HepG2 (cell line): ENCODE results near the gene ZBTB32.

Source experiments
- CHD2 ChIP-seq: IDR thresholded peaks from 2 replicates; pipeline ENCODE4 v1.6.1; 2011; ENCODE audit warnings: low read depth, low read length, improper control_type of control experiment
- CTCF ChIP-seq: sonication (generic); formaldehyde crosslinking; IDR thresholded peaks from 2 replicates; pipeline ENCODE4 v1.5.0; 2020; ENCODE audit warnings: mild to moderate bottlenecking, missing genetic modification reagents, moderate library complexity
- EZH2 ChIP-seq: conservative IDR thresholded peaks from 2 replicates; pipeline ENCODE4 v1.6.1; 2012; ENCODE audit warnings: mild to moderate bottlenecking, low read depth, low read length, moderate library complexity
- FOXP1 ChIP-seq, 2 experiments: fragments of 450-650 bp in 1 of 2; IDR thresholded peaks; 2 replicates each; pipeline ENCODE4 v1.6.1; 2017 to 2018; ENCODE audit warnings: antibody characterized with exemption in 1 of 2
- GABPA ChIP-seq, 2 experiments: IDR thresholded peaks; 2 replicates each; pipeline ENCODE4 v1.6.1; 2011 to 2016; ENCODE audit warnings: low read depth in 2 of 2, low read length in 1 of 2, missing biosample characterization in 1 of 2, missing genetic modification characterization in 1 of 2
- POLR2A ChIP-seq, 2 experiments: IDR thresholded peaks; 2 replicates each; pipeline ENCODE4 v1.6.1; 2011; ENCODE audit warnings: low read depth in 2 of 2, low read length in 2 of 2, mild to moderate bottlenecking in 1 of 2, moderate library complexity in 1 of 2; ENCODE audit not compliant: insufficient read depth in 1 of 2
- PRMT3 ChIP-seq: sonication (generic); formaldehyde crosslinking; IDR thresholded peaks from 2 replicates; pipeline ENCODE4 v1.8.1; 2022; ENCODE audit warnings: low read depth, mild to moderate bottlenecking, moderate library complexity, missing genetic modification reagents, borderline replicate concordance
- SIN3A ChIP-seq: IDR thresholded peaks from 2 replicates; pipeline ENCODE4 v1.6.1; 2011; ENCODE audit warnings: low read depth, mild to moderate bottlenecking, control low read depth, low read length, borderline replicate concordance
- SMC3 ChIP-seq: IDR thresholded peaks from 2 replicates; pipeline ENCODE4 v1.6.1; 2011; ENCODE audit warnings: low read length, improper control_type of control experiment
- SRSF9 ChIP-seq: fragments of 200-400 bp; formaldehyde crosslinking; IDR thresholded peaks from 2 replicates; pipeline ENCODE4 v1.6.1; 2018; ENCODE audit warnings: borderline replicate concordance, mild to moderate bottlenecking, low read depth, low read length; ENCODE audit not compliant: insufficient read depth, poor library complexity, severe bottlenecking
- ZFP36 ChIP-seq: fragments of 150-350 bp; IDR thresholded peaks from 2 replicates; pipeline ENCODE4 v1.6.1; 2018; ENCODE audit warnings: borderline replicate concordance, low read length, low read depth; ENCODE audit not compliant: partially characterized antibody
- ZNF292 ChIP-seq: sonication (generic); formaldehyde crosslinking; IDR thresholded peaks from 2 replicates; pipeline ENCODE4 v1.8.1; 2022; ENCODE audit warnings: mild to moderate bottlenecking, low read depth, missing genetic modification reagents, borderline replicate concordance

GRCh38 chr19:35755131-35755549 is 50.8 kb downstream of the ZBTB32 start:
- no peak for TF ChIP-seq EZH2
- no peak for TF ChIP-seq ZNF292 (CRISPR knock-in tag)
- no peak for TF ChIP-seq PRMT3 (CRISPR knock-in tag)
- no peak for TF ChIP-seq SMC3
- TF ChIP-seq GABPA (IDR thresholded peaks at IDR 0.05; ENCODE audit: low read depth, low read length) = no peak
- no peak for TF ChIP-seq GABPA (CRISPR knock-in tag; IDR thresholded peaks at IDR 0.05; ENCODE audit: low read depth)
- no peak for TF ChIP-seq CTCF (CRISPR knock-in tag)
- TF ChIP-seq SIN3A = no peak
- no peak for TF ChIP-seq ZFP36
- TF ChIP-seq SRSF9 = no peak
- no peak for TF ChIP-seq FOXP1 (IDR thresholded peaks at IDR 0.05)
- TF ChIP-seq FOXP1 (CRISPR knock-in tag; IDR thresholded peaks at IDR 0.05) = no peak
- no peak for TF ChIP-seq CHD2
- TF ChIP-seq POLR2A (IDR thresholded peaks at IDR 0.05; ENCODE audit: insufficient read depth in 1 of 2, low read depth in 2 of 2, low read length in 2 of 2) = no peak
